ENCODE data around the gene GATA2.

GATA2 gene

GRCh38 chr3:128492671-128493569 is at the start of gene GATA2:
Gene GATA2, minus strand, starts transcription at chr3:128493201. Its CDS starts 6,170 bp downstream, at chr3:128487031.
- DNase-seq (ENCODE audit: low read depth in 1 of 2, low spot score in 1 of 2), result no peak

DNA sequence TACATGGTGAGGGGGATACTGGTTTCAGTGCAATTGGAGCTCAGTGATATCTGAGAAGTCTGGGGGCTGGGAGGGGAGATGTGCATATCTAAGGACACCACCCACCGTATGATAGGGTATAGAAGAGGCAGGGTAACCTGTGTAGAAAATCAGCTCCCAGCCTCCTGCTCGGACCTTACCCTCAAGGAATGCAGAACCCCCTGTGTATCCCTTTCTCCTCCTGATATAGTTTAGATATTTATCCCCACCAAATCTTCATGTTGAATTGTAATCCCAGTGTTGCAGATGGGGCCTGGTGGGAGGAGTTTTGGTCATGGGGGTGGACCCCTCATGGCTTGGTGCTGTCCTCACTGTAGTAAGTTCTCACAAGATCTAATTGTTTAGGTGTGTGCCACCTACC is 48.2 kb upstream of the GATA2 start:
- no peak for DNase-seq (ENCODE audit: low read depth in 1 of 2, low spot score in 1 of 2)

DNA sequence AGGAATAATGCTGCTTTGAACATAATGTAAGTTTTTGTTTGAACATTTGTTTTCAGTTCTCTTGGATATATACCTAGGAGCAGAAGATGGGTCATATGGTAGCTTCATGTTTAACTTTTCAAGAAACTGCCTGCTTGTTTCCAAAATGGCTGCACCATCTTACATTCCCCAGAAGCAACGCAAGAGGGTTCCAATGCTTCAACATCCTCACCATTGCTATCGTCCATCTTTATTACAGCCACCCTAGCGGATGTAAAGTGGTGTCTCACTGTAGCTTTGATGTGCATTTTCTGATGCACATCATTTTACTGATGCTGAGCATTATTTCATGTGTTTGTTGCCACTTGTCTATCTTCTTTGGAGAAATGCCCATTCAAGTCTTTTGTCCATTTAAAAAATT is 46.4 kb upstream of the GATA2 start:
- no peak for DNase-seq (ENCODE audit: low read depth in 1 of 2, low spot score in 1 of 2)

DNA sequence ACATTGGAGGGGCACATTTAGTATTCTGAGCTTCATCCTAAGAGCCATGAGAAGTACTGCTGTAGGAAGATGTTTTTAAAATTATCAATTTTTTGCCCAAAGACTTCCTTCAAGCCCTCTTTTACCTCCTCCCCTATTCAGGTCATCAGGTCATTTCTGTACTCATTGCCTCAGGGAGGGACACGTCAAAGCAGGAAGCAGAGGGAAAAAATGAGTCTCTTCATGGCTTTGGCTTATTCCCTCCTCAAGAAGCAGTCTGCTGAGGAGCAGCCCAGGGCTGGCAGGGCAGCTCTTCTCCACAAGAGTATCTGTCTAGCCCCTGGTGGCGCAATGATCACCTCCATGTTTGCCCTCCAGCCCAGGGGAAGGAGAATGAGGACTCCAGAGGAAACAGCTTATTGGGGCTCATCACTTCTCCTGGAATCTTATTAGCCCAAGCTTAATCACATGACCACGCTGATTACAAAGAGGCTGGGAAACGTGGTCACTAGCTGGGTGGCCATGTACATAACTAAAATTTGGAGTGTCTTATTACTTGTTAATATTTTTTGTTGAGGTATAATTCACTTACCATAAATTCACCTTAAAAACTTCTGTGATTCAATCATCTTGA is 44.2 kb upstream of the GATA2 start:
- DNase-seq (ENCODE audit: low read depth in 1 of 2, low spot score in 1 of 2), result no peak

DNA sequence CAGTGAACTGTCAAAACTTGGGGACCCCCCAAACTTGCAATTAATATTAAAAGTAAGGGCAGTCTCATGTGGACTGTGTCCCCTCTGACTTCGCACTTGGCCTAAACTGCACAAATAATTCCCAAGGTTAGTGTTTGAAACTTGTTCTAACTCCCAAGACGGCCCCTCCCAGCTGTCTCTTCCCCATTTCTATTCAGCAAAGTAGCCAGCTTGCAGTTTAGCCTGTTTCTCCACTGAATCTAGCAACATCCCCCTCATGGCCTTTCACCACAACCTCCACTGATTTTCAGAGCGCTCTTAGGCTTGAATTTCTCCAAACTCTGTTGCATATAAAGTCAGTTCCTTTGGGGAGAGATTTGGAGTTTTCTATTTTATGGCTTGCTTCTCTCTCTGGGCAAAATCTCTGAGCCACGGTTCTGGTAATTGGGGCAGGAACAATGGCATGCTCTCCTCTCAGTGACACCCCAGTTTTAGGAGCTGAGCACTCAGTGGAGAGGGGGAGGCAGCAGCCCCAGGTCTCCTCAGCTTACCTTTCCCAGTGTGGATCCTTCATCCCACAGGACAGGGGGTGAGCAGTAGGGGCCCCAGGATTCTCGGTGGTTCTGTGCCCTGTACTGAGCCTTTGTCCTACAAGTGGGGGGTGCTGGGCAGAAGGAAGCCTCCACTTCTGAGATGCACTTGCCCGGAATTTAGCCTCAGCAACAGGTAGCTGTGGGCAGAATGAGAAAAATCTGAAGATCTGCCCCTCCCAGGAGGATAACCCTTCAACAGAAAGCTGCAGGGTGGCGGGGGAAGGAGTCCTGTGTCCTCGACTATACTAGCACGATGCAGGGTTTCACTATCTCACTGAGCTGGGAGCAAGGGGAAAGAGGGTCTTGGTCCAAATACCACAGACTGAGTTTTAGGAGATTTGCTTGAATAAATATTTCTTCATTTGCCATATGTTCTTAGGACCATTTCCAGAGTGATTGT is 39.3 kb upstream of the GATA2 start:
- no peak for DNase-seq (ENCODE audit: low read depth in 1 of 2, low spot score in 1 of 2)

- no peak for DNase-seq (ENCODE audit: low read depth in 1 of 2, low spot score in 1 of 2)
These were observed 31.6 kb upstream of the GATA2 start for GRCh38 chr3:128524374-128525299.

- DNase-seq (ENCODE audit: low read depth in 1 of 2, low spot score in 1 of 2), result no peak
These were observed 30.6 kb upstream of the GATA2 start for GRCh38 chr3:128523591-128523990.

- no peak for DNase-seq (ENCODE audit: low read depth in 1 of 2, low spot score in 1 of 2)
These were observed 28.7 kb upstream of the GATA2 start for GRCh38 chr3:128521715-128522114.

- no peak for DNase-seq (ENCODE audit: low read depth in 1 of 2, low spot score in 1 of 2)
These were observed 25.8 kb upstream of the GATA2 start for GRCh38 chr3:128518587-128519490.

GRCh38 chr3:128517648-128518047 is 24.6 kb upstream of the GATA2 start:
- no peak for DNase-seq (ENCODE audit: low read depth in 1 of 2, low spot score in 1 of 2)

DNA sequence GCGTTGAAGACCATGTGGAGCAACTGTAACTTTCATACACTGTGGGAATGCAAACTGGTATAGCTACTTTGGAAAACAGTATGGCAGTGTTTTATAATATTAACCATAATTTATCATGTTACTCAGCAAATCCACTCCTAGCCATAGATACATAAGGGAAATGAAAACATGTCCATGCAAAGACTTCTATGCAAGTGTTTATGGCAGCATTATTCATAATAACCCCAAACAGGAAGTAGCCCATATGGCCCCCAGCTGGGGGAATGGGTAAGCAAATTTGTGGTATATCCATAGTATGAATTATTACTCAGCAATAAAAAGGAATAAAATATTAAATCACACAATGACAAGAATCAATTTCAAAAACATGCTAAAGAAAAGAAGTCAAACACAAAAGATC is 23.0 kb upstream of the GATA2 start:
- DNase-seq (ENCODE audit: low read depth in 1 of 2, low spot score in 1 of 2), result no peak

GRCh38 chr3:128508852-128509251 is 15.9 kb upstream of the GATA2 start:
- no peak for DNase-seq (ENCODE audit: low read depth in 1 of 2, low spot score in 1 of 2)

- DNase-seq (ENCODE audit: low read depth in 1 of 2, low spot score in 1 of 2), result no peak
These were observed 13.8 kb upstream of the GATA2 start for GRCh38 chr3:128506754-128507153.

DNA sequence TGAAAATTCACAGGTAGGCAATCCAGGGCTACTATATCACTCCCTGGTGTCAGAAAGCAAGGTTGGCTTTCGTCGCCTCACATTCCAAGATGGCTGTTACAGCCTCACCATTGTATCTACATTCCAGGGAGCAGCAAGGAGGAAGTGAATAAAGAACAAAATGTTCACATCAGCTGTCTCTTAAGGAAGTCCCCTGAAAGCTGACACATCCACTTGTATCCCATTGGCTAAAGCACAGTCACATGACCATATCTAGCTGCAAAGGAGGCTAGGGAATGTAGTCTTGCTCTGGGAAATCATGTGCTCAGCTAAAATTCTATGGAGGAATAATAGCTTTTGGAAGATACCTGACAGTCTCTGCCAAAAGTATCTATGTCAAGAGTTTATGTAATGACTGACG is 12.8 kb upstream of the GATA2 start:
- no peak for DNase-seq (ENCODE audit: low read depth in 1 of 2, low spot score in 1 of 2)

GRCh38 chr3:128504963-128505730 is 12.1 kb upstream of the GATA2 start:
- DNase-seq (ENCODE audit: low read depth in 1 of 2, low spot score in 1 of 2), result no peak

GRCh38 chr3:128504533-128504915 is 11.5 kb upstream of the GATA2 start:
- no peak for DNase-seq (ENCODE audit: low read depth in 1 of 2, low spot score in 1 of 2)

GRCh38 chr3:128503751-128504532 is 10.9 kb upstream of the GATA2 start:
- no peak for DNase-seq (ENCODE audit: low read depth in 1 of 2, low spot score in 1 of 2)

- no peak for DNase-seq (ENCODE audit: low read depth in 1 of 2, low spot score in 1 of 2)
These were observed 10.2 kb upstream of the GATA2 start for GRCh38 chr3:128503164-128503651.

Data from stimulated activated CD4-positive, alpha-beta T cell treated with anti-CD3 and anti-CD28 coated beads, Interleukin-15, amount 100 ng/mL, for 1 hour (primary cell).